Neural cell (in vitro differentiated cells): Measurements from ENCODE around the gene LECT2. TPM values are rescaled to one million over a fixed set of nuclear protein-coding genes. Genes with fewer than 3 reads are reported as not detected.

Source experiments
- H2AFZ ChIP-seq: fragments of 200-600, 300-800 bp; sonication (generic), shearing (Covaris generic); 2 replicates; pipeline ENCODE4 v1.6.0; 2014; ENCODE audit warnings: low read depth, mild to moderate bottlenecking, antibody characterized with exemption, low read length, moderate library complexity
- H3F3A ChIP-seq: fragments of 200-600 bp; shearing (Covaris generic); 2 replicates; pipeline ENCODE4 v1.6.1; 2016; ENCODE audit warnings: mild to moderate bottlenecking, moderate library complexity, mixed read lengths, antibody characterized with exemption, low read length; ENCODE audit not compliant: insufficient read depth, poor library complexity, severe bottlenecking
- H3K27ac ChIP-seq: fragments of 200-600, 300-800 bp; sonication (generic), shearing (Covaris generic); 2 replicates; pipeline ENCODE4 v1.5.1; 2014; ENCODE audit warnings: mild to moderate bottlenecking, low read length, moderate library complexity
- H3K27me3 ChIP-seq: fragments of 300-800, 200-600 bp; sonication (generic), shearing (Covaris generic); 2 replicates; pipeline ENCODE4 v1.6.0; 2014; ENCODE audit warnings: mild to moderate bottlenecking, low read depth, low read length, moderate library complexity; ENCODE audit not compliant: insufficient read depth
- H3K36me3 ChIP-seq: fragments of 300-800, 200-600 bp; sonication (generic), shearing (Covaris generic); 2 replicates; pipeline ENCODE4 v1.5.1; 2014; ENCODE audit warnings: mild to moderate bottlenecking, antibody characterized with exemption, low read length, moderate library complexity; ENCODE audit not compliant: insufficient read depth
- H3K4me2 ChIP-seq: fragments of 300-800, 200-600 bp; sonication (generic), shearing (Covaris generic); 2 replicates; pipeline ENCODE4 v1.6.0; 2014; ENCODE audit warnings: mild to moderate bottlenecking, low read length
- H3K4me3 ChIP-seq: fragments of 300-800, 200-600 bp; sonication (generic), shearing (Covaris generic); 2 replicates; pipeline ENCODE4 v1.5.1; 2014; ENCODE audit warnings: mild to moderate bottlenecking, low read length, moderate library complexity
- H3K79me2 ChIP-seq: fragments of 200-600 bp; shearing (Covaris generic); replicated peaks from 2 replicates; pipeline ENCODE4 v1.6.0; 2014; ENCODE audit warnings: mild to moderate bottlenecking, low read length, moderate library complexity; ENCODE audit not compliant: insufficient read depth
- H3K9ac ChIP-seq: fragments of 300-800, 200-600 bp; sonication (generic), shearing (Covaris generic); 2 replicates; pipeline ENCODE4 v1.6.1; 2016; ENCODE audit warnings: mild to moderate bottlenecking, low read length, mixed read lengths
- H3K9me2 ChIP-seq: fragments of 200-600 bp; shearing (Covaris generic); 2 replicates; pipeline ENCODE4 v1.6.1; 2016; ENCODE audit warnings: mild to moderate bottlenecking, low read length, mixed read lengths; ENCODE audit not compliant: insufficient read depth
- H3K9me3 ChIP-seq: fragments of 200-600, 300-800 bp; sonication (generic), shearing (Covaris generic); 2 replicates; pipeline ENCODE4 v1.6.1; 2016; ENCODE audit warnings: mild to moderate bottlenecking, mixed run types, low read length, moderate library complexity, mixed read lengths
- H4K20me1 ChIP-seq: fragments of 200-600 bp; shearing (Covaris generic); 2 replicates; pipeline ENCODE4 v1.6.1; 2016; ENCODE audit warnings: mild to moderate bottlenecking, mixed run types; ENCODE audit not compliant: insufficient read depth
- EP300 ChIP-seq: fragments of 450-650 bp; conservative IDR thresholded peaks from 2 replicates; pipeline ENCODE4 v1.6.1; 2014; ENCODE audit warnings: antibody characterized with exemption, mild to moderate bottlenecking, moderate library complexity; ENCODE audit not compliant: poor library complexity, severe bottlenecking
- EZH2 ChIP-seq: fragments of 200-600, 300-800 bp; shearing (Covaris generic), sonication (generic); IDR thresholded peaks from 2 replicates; pipeline ENCODE4 v1.6.1; 2014; ENCODE audit warnings: antibody characterized with exemption, low read length, borderline replicate concordance, mild to moderate bottlenecking; ENCODE audit not compliant: insufficient read depth, poor library complexity, severe bottlenecking
- MXI1 ChIP-seq: fragments of 450-650 bp; conservative IDR thresholded peaks from 2 replicates; pipeline ENCODE4 v1.6.1; 2014; ENCODE audit warnings: antibody characterized with exemption, mild to moderate bottlenecking; ENCODE audit not compliant: poor library complexity, severe bottlenecking
- POLR2AphosphoS5 ChIP-seq: IDR thresholded peaks from 2 replicates; pipeline ENCODE4 v1.6.1; 2012
- REST ChIP-seq: IDR thresholded peaks from 2 replicates; pipeline ENCODE4 v1.6.1; 2012; ENCODE audit warnings: borderline replicate concordance
- SMC3 ChIP-seq: fragments of 450-650 bp; conservative IDR thresholded peaks from 2 replicates; pipeline ENCODE4 v1.6.1; 2014; ENCODE audit warnings: antibody characterized with exemption, mild to moderate bottlenecking, moderate library complexity; ENCODE audit not compliant: poor library complexity
- TAF1 ChIP-seq: IDR thresholded peaks from 2 replicates; pipeline ENCODE4 v1.6.1; 2012; ENCODE audit warnings: low read depth
- polyA plus RNA-seq: library from polyadenylated mRNA; depleted of rRNA; stranded (reverse); fragments of >200 nt; gene quantifications from 2 replicates; pipeline ENCODE4 v1.2.3, GENCODE V29; 2014
- TF ChIP-seq, protein P1 (sequence below): fragments of 450-650 bp; IDR thresholded peaks from 2 replicates; pipeline ENCODE4 v1.5.1; 2014; ENCODE audit warnings: antibody characterized with exemption, mild to moderate bottlenecking, moderate library complexity; ENCODE audit not compliant: poor library complexity, severe bottlenecking

LECT2 gene
- polyA plus RNA-seq, 1 donor from 2014 or later = not detected

GRCh38 chr5:136000147-136000546 lies 45.4 kb upstream of the LECT2 start:
- no peaks in the 10 kb centered on the region for H3K36me3 ChIP-seq
- H4K20me1 ChIP-seq = no peaks in the 10 kb centered on the region
- H3K79me2 ChIP-seq = no peaks in the 10 kb centered on the region
- peak overlapping the region; percentile 45 for H3K27ac ChIP-seq
- H3K4me3 ChIP-seq = no peak overlapping the region
- no peaks in the 10 kb centered on the region for H3F3A ChIP-seq
- no peaks in the 10 kb centered on the region for H3K9me3 ChIP-seq
- no peaks in the 10 kb centered on the region for H3K27me3 ChIP-seq
- no peak overlapping the region for H2AFZ ChIP-seq
- peak; percentile 74 for TF ChIP-seq REST
- peak; percentile 58 for TF ChIP-seq POLR2AphosphoS5
- TF ChIP-seq MXI1 = no peak
- TF ChIP-seq EP300 = peak; percentile 90
- no peak overlapping the region for H3K9ac ChIP-seq
- peak overlapping the region; percentile 11 for H3K4me2 ChIP-seq
- H3K9me2 ChIP-seq = no peaks in the 10 kb centered on the region

- TF ChIP-seq REST (no peak), MXI1 (no peak), SMC3 (no peak), EZH2 (no peak), TAF1 (no peak)
- TF ChIP-seq, protein P1, sequence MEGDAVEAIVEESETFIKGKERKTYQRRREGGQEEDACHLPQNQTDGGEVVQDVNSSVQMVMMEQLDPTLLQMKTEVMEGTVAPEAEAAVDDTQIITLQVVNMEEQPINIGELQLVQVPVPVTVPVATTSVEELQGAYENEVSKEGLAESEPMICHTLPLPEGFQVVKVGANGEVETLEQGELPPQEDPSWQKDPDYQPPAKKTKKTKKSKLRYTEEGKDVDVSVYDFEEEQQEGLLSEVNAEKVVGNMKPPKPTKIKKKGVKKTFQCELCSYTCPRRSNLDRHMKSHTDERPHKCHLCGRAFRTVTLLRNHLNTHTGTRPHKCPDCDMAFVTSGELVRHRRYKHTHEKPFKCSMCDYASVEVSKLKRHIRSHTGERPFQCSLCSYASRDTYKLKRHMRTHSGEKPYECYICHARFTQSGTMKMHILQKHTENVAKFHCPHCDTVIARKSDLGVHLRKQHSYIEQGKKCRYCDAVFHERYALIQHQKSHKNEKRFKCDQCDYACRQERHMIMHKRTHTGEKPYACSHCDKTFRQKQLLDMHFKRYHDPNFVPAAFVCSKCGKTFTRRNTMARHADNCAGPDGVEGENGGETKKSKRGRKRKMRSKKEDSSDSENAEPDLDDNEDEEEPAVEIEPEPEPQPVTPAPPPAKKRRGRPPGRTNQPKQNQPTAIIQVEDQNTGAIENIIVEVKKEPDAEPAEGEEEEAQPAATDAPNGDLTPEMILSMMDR = no peak
- H3K4me2 ChIP-seq = no peak overlapping the region
- H3K9ac ChIP-seq = no peak overlapping the region
- H3K4me3 ChIP-seq = no peak overlapping the region
- no peaks in the 10 kb centered on the region for H3F3A ChIP-seq
- no peaks in the 10 kb centered on the region for H3K9me2 ChIP-seq
- no peaks in the 10 kb centered on the region for H3K27me3 ChIP-seq
- no peak overlapping the region for H2AFZ ChIP-seq
- H4K20me1 ChIP-seq = no peaks in the 10 kb centered on the region
- peak overlapping the region; percentile 12 for H3K27ac ChIP-seq
- no peaks in the 10 kb centered on the region for H3K36me3 ChIP-seq
- H3K9me3 ChIP-seq = no peaks in the 10 kb centered on the region
- H3K79me2 ChIP-seq = no peaks in the 10 kb centered on the region
Measured at GRCh38 chr5:135999406-136000139, 44.8 kb upstream of the LECT2 start.
